GM12878 (cell line): ENCODE data around the gene NRSN2. TPM values are rescaled to one million over a fixed set of nuclear protein-coding genes. Genes with fewer than 3 reads are reported as not detected.

Experiments used
- ASH2L ChIP-seq: fragments of 300-600, 200-600 bp; sonication (generic); IDR thresholded peaks from 2 replicates; pipeline ENCODE4 v1.6.1; 2017; ENCODE audit warnings: low read depth, mild to moderate bottlenecking, borderline replicate concordance
- BMI1 ChIP-seq: fragments of 450-650 bp; IDR thresholded peaks from 2 replicates; pipeline ENCODE4 v1.6.1; 2016; ENCODE audit warnings: mild to moderate bottlenecking, moderate library complexity, borderline replicate concordance
- ESRRA ChIP-seq: IDR thresholded peaks from 2 replicates; pipeline ENCODE4 v1.6.1; 2012; ENCODE audit warnings: mild to moderate bottlenecking, low read length, improper control_type of control experiment
- GABPA ChIP-seq: IDR thresholded peaks from 2 replicates; pipeline ENCODE4 v1.6.1; 2014; ENCODE audit warnings: antibody characterized with exemption, low read depth, mild to moderate bottlenecking, inconsistent platforms
- PML ChIP-seq: IDR thresholded peaks from 2 replicates; pipeline ENCODE4 v1.6.1; 2012; ENCODE audit warnings: low read length, inconsistent platforms
- TARDBP ChIP-seq: IDR thresholded peaks from 2 replicates; pipeline ENCODE4 v1.6.1; 2016; ENCODE audit warnings: borderline replicate concordance
- TBL1XR1 ChIP-seq: IDR thresholded peaks from 2 replicates; pipeline ENCODE4 v1.6.1; 2012; ENCODE audit warnings: low read depth, low read length, improper control_type of control experiment
- ZNF217 ChIP-seq: fragments of 450-650 bp; IDR thresholded peaks from 2 replicates; pipeline ENCODE4 v1.6.1; 2017; ENCODE audit warnings: antibody characterized with exemption, mild to moderate bottlenecking
- polyA plus RNA-seq, 11 experiments: library from polyadenylated mRNA; depleted of rRNA in 4 of 11; unstranded in 6 of 11; stranded (reverse) in 5 of 11; fragments of >200 nt; fragmentation: Nextera tagmentation in 4 of 11; fragmentation: Illumina TruSeq in 1 of 11; extraction: Ambion mirVana in 4 of 11; extraction: Trizol in 1 of 11; gene quantifications; 1 replicate in 1 of 11; 2 replicates in 10 of 11; pipeline versions ENCODE4 v1.2.1 to v1.2.3, GENCODE V29; 2011 to 2016; ENCODE audit warnings: inconsistent platforms in 2 of 11, missing spikeins in 2 of 11, low read depth in 1 of 11
- total RNA-seq, 4 experiments: library from RNA; depleted of rRNA in 3 of 4; stranded (reverse); fragments of >200 nt in 3 of 4; fragmentation: Illumina TruSeq in 1 of 4; extraction: Trizol in 1 of 4; gene quantifications; 2 replicates each; pipeline versions ENCODE4 v1.2.1 to v1.2.3, GENCODE V29; 2013 to 2021
- TF ChIP-seq, protein P1 (sequence below): fragments of 450-650 bp; IDR thresholded peaks from 2 replicates; pipeline ENCODE4 v1.6.1; 2016; ENCODE audit warnings: mild to moderate bottlenecking, moderate library complexity, borderline replicate concordance
- TF ChIP-seq, protein P2 (sequence below): fragments of 450-650 bp; IDR thresholded peaks from 2 replicates; pipeline ENCODE4 v1.6.1; 2017; ENCODE audit warnings: antibody characterized with exemption, mild to moderate bottlenecking, moderate library complexity

The NRSN2 gene
- total and polyA plus RNA-seq, 10 of the 15 experiments (the other 5 are each of a cell fraction or from before 2014, with no cell fraction given), result 6.2 to 32.4 (median 13.0) TPM

DNA sequence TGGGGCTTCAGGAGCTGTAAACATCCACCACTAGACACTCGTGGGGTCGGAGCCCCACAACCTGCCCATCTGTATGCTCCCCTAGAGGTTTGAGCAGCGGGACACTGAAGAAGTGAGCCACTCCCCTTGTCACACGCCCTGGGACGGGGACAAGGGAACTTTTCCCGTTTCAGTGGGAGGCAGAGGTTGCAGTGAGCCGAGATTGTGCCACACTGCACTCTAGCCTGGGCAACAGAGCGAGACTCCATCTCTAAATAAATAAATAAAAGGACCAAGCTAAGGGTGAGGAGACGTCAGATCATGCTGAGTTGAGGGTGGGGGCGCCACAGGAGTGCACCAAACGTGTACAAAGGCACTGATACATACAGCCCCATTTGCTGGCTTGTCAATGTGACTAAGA is 41.2 kb upstream of the NRSN2 start (continued):
- TF ChIP-seq ZNF217 (no peak), ESRRA (no peak), TBL1XR1 (no peak), GABPA (no peak), TARDBP (no peak), PML (no peak), BMI1 (no peak), ASH2L (no peak)
- TF ChIP-seq, protein P1, sequence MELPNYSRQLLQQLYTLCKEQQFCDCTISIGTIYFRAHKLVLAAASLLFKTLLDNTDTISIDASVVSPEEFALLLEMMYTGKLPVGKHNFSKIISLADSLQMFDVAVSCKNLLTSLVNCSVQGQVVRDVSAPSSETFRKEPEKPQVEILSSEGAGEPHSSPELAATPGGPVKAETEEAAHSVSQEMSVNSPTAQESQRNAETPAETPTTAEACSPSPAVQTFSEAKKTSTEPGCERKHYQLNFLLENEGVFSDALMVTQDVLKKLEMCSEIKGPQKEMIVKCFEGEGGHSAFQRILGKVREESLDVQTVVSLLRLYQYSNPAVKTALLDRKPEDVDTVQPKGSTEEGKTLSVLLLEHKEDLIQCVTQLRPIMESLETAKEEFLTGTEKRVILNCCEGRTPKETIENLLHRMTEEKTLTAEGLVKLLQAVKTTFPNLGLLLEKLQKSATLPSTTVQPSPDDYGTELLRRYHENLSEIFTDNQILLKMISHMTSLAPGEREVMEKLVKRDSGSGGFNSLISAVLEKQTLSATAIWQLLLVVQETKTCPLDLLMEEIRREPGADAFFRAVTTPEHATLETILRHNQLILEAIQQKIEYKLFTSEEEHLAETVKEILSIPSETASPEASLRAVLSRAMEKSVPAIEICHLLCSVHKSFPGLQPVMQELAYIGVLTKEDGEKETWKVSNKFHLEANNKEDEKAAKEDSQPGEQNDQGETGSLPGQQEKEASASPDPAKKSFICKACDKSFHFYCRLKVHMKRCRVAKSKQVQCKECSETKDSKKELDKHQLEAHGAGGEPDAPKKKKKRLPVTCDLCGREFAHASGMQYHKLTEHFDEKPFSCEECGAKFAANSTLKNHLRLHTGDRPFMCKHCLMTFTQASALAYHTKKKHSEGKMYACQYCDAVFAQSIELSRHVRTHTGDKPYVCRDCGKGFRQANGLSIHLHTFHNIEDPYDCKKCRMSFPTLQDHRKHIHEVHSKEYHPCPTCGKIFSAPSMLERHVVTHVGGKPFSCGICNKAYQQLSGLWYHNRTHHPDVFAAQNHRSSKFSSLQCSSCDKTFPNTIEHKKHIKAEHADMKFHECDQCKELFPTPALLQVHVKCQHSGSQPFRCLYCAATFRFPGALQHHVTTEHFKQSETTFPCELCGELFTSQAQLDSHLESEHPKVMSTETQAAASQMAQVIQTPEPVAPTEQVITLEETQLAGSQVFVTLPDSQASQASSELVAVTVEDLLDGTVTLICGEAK, result no peak
- TF ChIP-seq, protein P2, sequence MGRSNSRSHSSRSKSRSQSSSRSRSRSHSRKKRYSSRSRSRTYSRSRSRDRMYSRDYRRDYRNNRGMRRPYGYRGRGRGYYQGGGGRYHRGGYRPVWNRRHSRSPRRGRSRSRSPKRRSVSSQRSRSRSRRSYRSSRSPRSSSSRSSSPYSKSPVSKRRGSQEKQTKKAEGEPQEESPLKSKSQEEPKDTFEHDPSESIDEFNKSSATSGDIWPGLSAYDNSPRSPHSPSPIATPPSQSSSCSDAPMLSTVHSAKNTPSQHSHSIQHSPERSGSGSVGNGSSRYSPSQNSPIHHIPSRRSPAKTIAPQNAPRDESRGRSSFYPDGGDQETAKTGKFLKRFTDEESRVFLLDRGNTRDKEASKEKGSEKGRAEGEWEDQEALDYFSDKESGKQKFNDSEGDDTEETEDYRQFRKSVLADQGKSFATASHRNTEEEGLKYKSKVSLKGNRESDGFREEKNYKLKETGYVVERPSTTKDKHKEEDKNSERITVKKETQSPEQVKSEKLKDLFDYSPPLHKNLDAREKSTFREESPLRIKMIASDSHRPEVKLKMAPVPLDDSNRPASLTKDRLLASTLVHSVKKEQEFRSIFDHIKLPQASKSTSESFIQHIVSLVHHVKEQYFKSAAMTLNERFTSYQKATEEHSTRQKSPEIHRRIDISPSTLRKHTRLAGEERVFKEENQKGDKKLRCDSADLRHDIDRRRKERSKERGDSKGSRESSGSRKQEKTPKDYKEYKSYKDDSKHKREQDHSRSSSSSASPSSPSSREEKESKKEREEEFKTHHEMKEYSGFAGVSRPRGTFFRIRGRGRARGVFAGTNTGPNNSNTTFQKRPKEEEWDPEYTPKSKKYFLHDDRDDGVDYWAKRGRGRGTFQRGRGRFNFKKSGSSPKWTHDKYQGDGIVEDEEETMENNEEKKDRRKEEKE, result no peak
